T-cell (primary cell): Measurements from ENCODE around the gene ZNF672. TPM values are rescaled to one million over a fixed set of nuclear protein-coding genes. Genes with fewer than 3 reads are reported as not detected.
"Not testable (repeated sequence)": the region's sequence is repeated elsewhere in the genome, so short reads cannot be mapped to it uniquely, and the experiment has no call there.

Source experiments
- ATAC-seq, 4 experiments: fragments of 200-7000 bp in 3 of 4; fragments of 150-1000 bp in 1 of 4; cut with Tn5 transposase; replicated peaks in 1 of 4; 1 replicate in 3 of 4; 2 replicates in 1 of 4; pipeline ENCODE4 v1.10.0; 2021; ENCODE audit warnings: moderate library complexity in 3 of 4, mild to moderate bottlenecking in 2 of 4, moderate number of reproducible peaks in 1 of 4
- CTCF ChIA-PET, 2 donors: fragments of 300-600 bp; sonication (Branson Sonifier 250); formaldehyde crosslinking; loops; one replicate each; lab custom pipeline; 2022; ENCODE audit warnings: antibody characterized with exemption in 2 of 2; lab: Charles Lee
- POLR2A ChIA-PET, 2 donors: fragments of 300-600 bp; sonication (Branson Sonifier 250); formaldehyde crosslinking; loops; one replicate each; lab custom pipeline; 2022; ENCODE audit warnings: antibody characterized with exemption in 2 of 2; lab: Charles Lee
- DNase-seq, 35 experiments: peaks; one replicate each; pipeline versions ENCODE4 v3.0.0 to v3.0.0-alpha.2; 2013 to 2023
- H3K27ac ChIP-seq: one replicate; pipeline ENCODE4 v1.5.1; 2013; ENCODE audit warnings: low read length
- H3K27me3 ChIP-seq, 2 experiments: replicated peaks in 1 of 2; 1 replicate in 1 of 2; 2 replicates in 1 of 2; pipeline versions ENCODE4 v1.6.1 to v1.7.0; 2013; ENCODE audit warnings: low read length in 1 of 2, mixed read lengths in 1 of 2; ENCODE audit not compliant: control insufficient read depth in 2 of 2, insufficient read depth in 2 of 2; ENCODE audit errors: extremely low read depth in 1 of 2
- H3K36me3 ChIP-seq, 2 donors: 1 replicate in 1 of 2; 2 replicates in 1 of 2; pipeline versions ENCODE4 v1.6.1 to v1.7.0; 2013; ENCODE audit warnings: low read length in 1 of 2; ENCODE audit not compliant: control insufficient read depth in 2 of 2, insufficient read depth in 1 of 2; ENCODE audit errors: extremely low read depth in 1 of 2
- H3K4me1 ChIP-seq, 2 experiments: 1 replicate in 1 of 2; 2 replicates in 1 of 2; pipeline versions ENCODE4 v1.6.1 to v1.7.0; 2013; ENCODE audit warnings: low read length in 2 of 2, mixed read lengths in 1 of 2; ENCODE audit not compliant: insufficient read depth in 2 of 2, control insufficient read depth in 1 of 2; ENCODE audit errors: extremely low read depth in 1 of 2
- H3K4me3 ChIP-seq, 2 donors: 1 replicate in 1 of 2; 2 replicates in 1 of 2; pipeline versions ENCODE4 v1.5.1 to v1.7.0; 2013; ENCODE audit warnings: mild to moderate bottlenecking in 2 of 2, low read length in 1 of 2, moderate library complexity in 1 of 2; ENCODE audit not compliant: control insufficient read depth in 1 of 2; ENCODE audit errors: extremely low read depth in 1 of 2
- H3K9me3 ChIP-seq: 2 replicates; pipeline ENCODE4 v1.7.0; 2013
- H3K27ac Mint-ChIP-seq, 2 donors: one replicate each; pipeline ENCODE4 v1.8.0; 2020 to 2021; ENCODE audit warnings: mild to moderate bottlenecking in 2 of 2, mixed read lengths in 2 of 2
- H3K27me3 Mint-ChIP-seq, 2 donors: one replicate each; pipeline ENCODE4 v1.8.0; 2021 to 2022; ENCODE audit warnings: mixed read lengths in 2 of 2
- H3K36me3 Mint-ChIP-seq: one replicate; pipeline ENCODE4 v1.8.0; 2021; ENCODE audit warnings: mixed read lengths
- H3K4me1 Mint-ChIP-seq, 3 donors: one replicate each; pipeline ENCODE4 v1.8.0; 2020 to 2022; ENCODE audit warnings: mixed read lengths in 3 of 3, mild to moderate bottlenecking in 1 of 3
- H3K4me3 Mint-ChIP-seq, 3 donors: one replicate each; pipeline ENCODE4 v1.8.0; 2020 to 2022; ENCODE audit warnings: mild to moderate bottlenecking in 3 of 3, mixed read lengths in 3 of 3, moderate library complexity in 3 of 3
- H3K9me3 Mint-ChIP-seq, 3 donors: one replicate each; pipeline ENCODE4 v1.8.0; 2020 to 2022; ENCODE audit warnings: mixed read lengths in 3 of 3
- WGBS: methylation state at CpG from one replicate; pipeline ENCODE4 v1.1.5; 2013; ENCODE audit warnings: missing lambda C conversion rate; ENCODE audit not compliant: insufficient coverage; 5-methylcytosine and 5-hydroxymethylcytosine counted together
- total RNA-seq, 35 experiments: library from RNA in 6 of 35; stranded (reverse) in 6 of 35; fragments of 120-200 nt in 1 of 35; gene quantifications; one replicate each; pipeline versions ENCODE4 v1.2.1 to v1.2.4 and lab custom pipeline; 2013 to 2026

The ZNF672 gene
- total RNA-seq, 5 donors from 2014 or later (not counting 1 experiment from before 2014, with no cell fraction given): 27.7 to 46.7 (median 42.1) TPM

DNA sequence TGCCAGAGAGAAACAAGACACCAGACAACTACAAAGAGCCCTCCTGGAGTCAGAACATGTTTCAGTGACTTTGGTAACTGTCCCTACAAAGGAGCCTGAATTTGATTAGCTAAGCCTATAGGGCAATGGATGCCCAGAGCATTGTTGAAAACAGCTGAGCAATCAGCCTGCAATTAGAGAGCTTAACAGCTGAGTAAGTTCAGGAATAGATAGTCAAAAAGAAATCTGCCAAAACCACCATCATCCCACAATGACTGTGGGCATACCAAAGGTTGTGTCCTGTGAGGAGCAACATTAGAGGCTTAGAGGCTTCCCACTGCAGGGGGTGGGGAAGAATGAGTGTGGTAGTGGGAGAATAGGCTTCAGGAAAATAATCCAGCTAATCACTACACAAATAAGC is 44.4 kb upstream of the ZNF672 start:
- Mint-ChIP-seq H3K27ac (no peak overlapping the region), H3K4me3 (no peak overlapping the region), H3K4me1 (no peaks in the 10 kb centered on the region), H3K36me3 (peaks cover 3% of the 10 kb centered on the region), H3K9me3 (peaks cover 3 to 23% (median 12%) of the 10 kb centered on the region in 3 donors), H3K27me3 (peaks cover 1 to 3% of the 10 kb centered on the region in 2 donors)
- DNase-seq (no peak), ATAC-seq (no peak)
- Histone ChIP-seq H3K36me3 (no peaks in the 10 kb centered on the region), H3K4me3 (no peak overlapping the region), H3K27ac (no peak overlapping the region), H3K27me3 (peaks cover 0 to 5% of the 10 kb centered on the region in 2 experiments), H3K9me3 (no peaks in the 10 kb centered on the region), H3K4me1 (no peaks in the 10 kb centered on the region)
- POLR2A ChIA-PET: no interaction called here
- CTCF ChIA-PET: no interaction called here

DNA sequence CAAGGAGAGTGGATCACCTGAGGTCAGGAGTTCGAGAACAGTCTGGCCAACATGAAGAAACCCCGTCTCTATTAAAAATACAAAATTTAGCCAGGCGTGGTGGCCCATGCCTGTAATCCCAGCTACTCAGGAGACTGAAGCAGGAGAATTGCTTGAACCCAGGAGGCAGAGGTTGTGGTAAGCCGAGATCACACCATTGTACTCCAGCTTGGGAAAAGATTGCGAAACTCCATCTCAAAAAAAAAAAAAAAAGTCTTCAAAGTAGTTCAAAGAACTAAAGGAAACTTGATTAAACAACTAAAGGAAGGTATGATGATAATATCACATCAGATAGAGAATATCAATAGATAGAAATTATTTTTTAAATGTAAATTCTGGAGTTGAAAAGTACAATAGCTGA is 43.4 kb upstream of the ZNF672 start:
- H3K27me3 ChIP-seq, DNase-seq, H3K27me3 Mint-ChIP-seq, ATAC-seq, POLR2A ChIA-PET, H3K27ac ChIP-seq, H3K36me3 ChIP-seq, H3K36me3 Mint-ChIP-seq, H3K4me3 ChIP-seq, CTCF ChIA-PET, H3K27ac Mint-ChIP-seq, H3K4me1 ChIP-seq, H3K4me3 Mint-ChIP-seq, H3K4me1 Mint-ChIP-seq, H3K9me3 ChIP-seq: not testable (repeated sequence)
- peaks cover 3 to 23% (median 12%) of the 10 kb centered on the region in 3 donors for H3K9me3 Mint-ChIP-seq
- 100% methylated on average over 1 of the region's 5 CpGs for WGBS

DNA sequence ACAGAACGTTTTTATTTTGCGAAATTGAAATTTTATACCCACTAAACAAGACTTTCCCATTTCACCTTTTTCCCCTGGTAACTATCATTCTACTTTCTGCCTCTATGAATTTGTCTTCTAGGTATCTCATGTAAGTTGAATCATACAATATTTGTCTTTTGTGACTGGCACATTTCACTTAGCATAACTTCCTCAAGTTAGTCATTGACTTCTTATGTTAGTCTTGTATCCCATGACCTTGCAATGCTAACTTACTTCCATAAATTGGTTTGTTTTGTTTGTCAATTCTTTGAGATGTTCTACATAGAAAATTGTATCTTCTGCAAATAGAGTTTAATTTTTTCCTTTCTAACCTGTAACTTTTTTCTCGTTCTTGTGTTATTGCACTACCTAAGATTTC is 39.2 kb upstream of the ZNF672 start:
- CTCF ChIA-PET: no interaction called here

DNA sequence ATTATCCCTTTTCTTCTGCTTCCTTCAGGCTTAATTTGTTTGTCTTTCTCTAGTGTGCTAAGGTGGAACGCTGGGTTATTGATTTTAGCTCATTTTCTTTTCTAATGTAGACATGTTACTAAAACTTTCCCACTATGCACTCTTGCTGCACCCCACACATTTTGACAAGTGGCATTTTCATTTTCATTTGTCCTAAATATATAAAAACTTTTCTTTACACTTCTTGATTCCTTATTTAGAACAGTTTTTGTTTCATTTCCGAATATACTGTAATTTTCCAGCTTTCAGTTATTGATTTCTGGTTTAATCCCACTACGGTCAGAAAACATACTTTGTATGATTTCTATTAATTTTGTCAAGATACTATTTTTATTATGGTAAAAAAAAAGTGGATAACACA is 37.6 kb upstream of the ZNF672 start:
- H3K4me1 ChIP-seq: peaks cover 0 to 4% of the 10 kb centered on the region in 2 experiments
- Mint-ChIP-seq H3K4me3 (no peak overlapping the region), H3K27me3 (peaks cover 10 to 24% of the 10 kb centered on the region in 2 donors), H3K4me1 (peaks cover 10 to 12% (median 10%) of the 10 kb centered on the region in 3 donors), H3K27ac (no peak overlapping the region), H3K9me3 (peaks cover 0 to 11% (median 6%) of the 10 kb centered on the region in 3 donors), H3K36me3 (no peaks in the 10 kb centered on the region)
- ATAC-seq (no peak), DNase-seq (no peak)
- no peaks in the 10 kb centered on the region for H3K9me3 ChIP-seq
- no peak overlapping the region for H3K4me3 ChIP-seq
- no CpG with 5 or more reads among the region's 3 CpGs for WGBS
- no peaks in the 10 kb centered on the region for H3K36me3 ChIP-seq
- no peak overlapping the region for H3K27ac ChIP-seq
- CTCF ChIA-PET: no interaction called here
- POLR2A ChIA-PET: no interaction called here
- peaks cover 0 to 15% of the 10 kb centered on the region in 2 experiments for H3K27me3 ChIP-seq

More for the DNA sequence above, 39.2 kb upstream of the ZNF672 start:
- H3K27me3 Mint-ChIP-seq: peaks cover 10 to 23% of the 10 kb centered on the region in 2 donors
- Histone ChIP-seq H3K4me3 (no peak overlapping the region), H3K4me1 (no peaks in the 10 kb centered on the region), H3K9me3 (no peaks in the 10 kb centered on the region), H3K27ac (no peak overlapping the region), H3K27me3 (peaks cover 0 to 9% of the 10 kb centered on the region in 2 experiments), H3K36me3 (no peaks in the 10 kb centered on the region)
- POLR2A ChIA-PET: no interaction called here
- H3K4me3 Mint-ChIP-seq: no peak overlapping the region
- DNase-seq (no peak), ATAC-seq (no peak)
- H3K36me3 Mint-ChIP-seq: peaks cover 3% of the 10 kb centered on the region
- H3K9me3 Mint-ChIP-seq: peaks cover 3 to 21% (median 11%) of the 10 kb centered on the region in 3 donors
- no peaks in the 10 kb centered on the region for H3K4me1 Mint-ChIP-seq
- no peak overlapping the region for H3K27ac Mint-ChIP-seq
- no CpG with 5 or more reads among the region's 3 CpGs for WGBS

DNA sequence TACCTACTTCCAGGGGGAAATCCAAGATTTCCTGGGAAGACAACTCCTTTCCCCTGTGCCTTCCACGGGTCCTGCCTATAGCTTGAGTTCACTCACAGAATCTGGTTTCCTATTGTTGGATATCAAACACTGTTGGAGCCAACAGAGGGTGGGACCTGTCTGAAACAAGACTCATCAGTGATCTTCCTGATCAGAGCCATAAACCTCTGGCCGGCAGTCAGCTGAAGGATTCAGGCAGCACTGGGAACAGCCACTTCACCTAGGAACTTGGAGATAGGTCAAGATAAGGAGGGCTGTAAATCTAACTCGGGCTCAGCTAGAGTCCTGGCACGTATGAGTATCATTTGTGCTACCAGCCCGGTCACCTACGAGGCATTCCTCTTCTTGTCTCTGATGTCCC is 35.6 kb upstream of the ZNF672 start:
- peaks cover 10 to 22% (median 21%) of the 10 kb centered on the region in 3 donors for H3K4me1 Mint-ChIP-seq
- ATAC-seq (no peak), DNase-seq (no peak)
- peaks cover 10 to 24% of the 10 kb centered on the region in 2 donors for H3K27me3 Mint-ChIP-seq
- H3K4me3 Mint-ChIP-seq: no peak overlapping the region
- 89% methylated on average over 6 of the region's 6 CpGs for WGBS
- H3K4me3 ChIP-seq: no peak overlapping the region
- H3K36me3 Mint-ChIP-seq: no peaks in the 10 kb centered on the region
- no peak overlapping the region for H3K27ac ChIP-seq
- CTCF ChIA-PET: no interaction called here
- no peaks in the 10 kb centered on the region for H3K36me3 ChIP-seq
- H3K4me1 ChIP-seq: peaks cover 0 to 9% of the 10 kb centered on the region in 2 experiments
- peaks cover 0 to 15% of the 10 kb centered on the region in 2 experiments for H3K27me3 ChIP-seq
- no peaks in the 10 kb centered on the region for H3K9me3 ChIP-seq
- POLR2A ChIA-PET: no interaction called here
- no peaks in the 10 kb centered on the region for H3K9me3 Mint-ChIP-seq
- H3K27ac Mint-ChIP-seq: no peak overlapping the region

DNA sequence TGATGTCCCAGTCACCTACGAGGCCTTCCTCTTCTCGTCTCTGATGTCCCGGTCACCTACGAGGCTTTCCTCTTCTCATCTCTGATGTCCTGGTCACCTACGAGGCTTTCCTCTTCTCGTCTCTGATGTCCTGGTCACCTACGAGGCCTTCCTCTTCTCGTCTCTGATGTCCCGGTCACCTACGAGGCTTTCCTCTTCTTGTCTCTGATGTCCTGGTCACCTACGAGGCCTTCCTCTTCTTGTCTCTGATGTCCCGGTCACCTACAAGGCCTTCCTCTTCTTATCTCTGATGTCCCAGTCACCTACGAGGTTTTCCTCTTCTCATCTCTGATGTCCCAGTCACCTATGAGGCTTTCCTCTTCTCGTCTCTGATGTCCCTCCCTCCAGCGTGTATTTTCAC is 34.5 kb upstream of the ZNF672 start:
- H3K27me3 Mint-ChIP-seq: peaks cover 7 to 22% of the 10 kb centered on the region in 2 donors
- ATAC-seq, DNase-seq, H3K4me1 ChIP-seq, H3K4me3 Mint-ChIP-seq, H3K36me3 ChIP-seq, H3K36me3 Mint-ChIP-seq, H3K9me3 Mint-ChIP-seq, CTCF ChIA-PET, H3K27ac Mint-ChIP-seq, H3K27ac ChIP-seq, POLR2A ChIA-PET, H3K4me3 ChIP-seq, H3K9me3 ChIP-seq: not testable (repeated sequence)
- H3K4me1 Mint-ChIP-seq: peaks cover 10 to 23% (median 21%) of the 10 kb centered on the region in 3 donors
- H3K27me3 ChIP-seq: peaks cover 0 to 15% of the 10 kb centered on the region in 2 experiments
- 88% methylated on average over 15 of the region's 15 CpGs for WGBS
